Activated CD8-positive, alpha-beta memory T cell treated with anti-CD3 and anti-CD28 coated beads, Interleukin-2, amount 10 ng/mL, durations not matched to agents 7 days and 5 days (primary cell): ENCODE data around the gene CSTB. TPM values are rescaled to one million over a fixed set of nuclear protein-coding genes. Genes with fewer than 3 reads are reported as not detected.
A peak's percentile ranks its signal among the peaks of the same experiment; 100 is the strongest.

ENCODE experiments used
- ATAC-seq: fragments of 150-1000 bp; cut with Tn5 transposase; one replicate; pipeline ENCODE4 v1.10.0; 2021; ENCODE audit warnings: moderate library complexity
- CTCF ChIA-PET: fragments of 350-600 bp; sonication (Branson Sonifier 250); formaldehyde crosslinking; loops from one replicate; lab custom pipeline; 2021; ENCODE audit warnings: antibody characterized with exemption; lab: Charles Lee
- DNase-seq: peaks from one replicate; pipeline ENCODE4 v3.0.0-alpha.2; 2020
- H3K27ac Mint-ChIP-seq: one replicate; pipeline ENCODE4 v1.8.0; 2021; ENCODE audit warnings: mild to moderate bottlenecking, mixed read lengths
- H3K27me3 Mint-ChIP-seq: one replicate; pipeline ENCODE4 v1.8.0; 2021; ENCODE audit warnings: mixed read lengths
- H3K36me3 Mint-ChIP-seq: one replicate; pipeline ENCODE4 v1.8.0; 2021; ENCODE audit warnings: mild to moderate bottlenecking, mixed read lengths
- H3K4me1 Mint-ChIP-seq: one replicate; pipeline ENCODE4 v1.8.0; 2021; ENCODE audit warnings: mixed read lengths
- H3K4me3 Mint-ChIP-seq: one replicate; pipeline ENCODE4 v1.8.0; 2021; ENCODE audit warnings: mild to moderate bottlenecking, moderate library complexity, mixed read lengths
- H3K9me3 Mint-ChIP-seq: one replicate; pipeline ENCODE4 v1.8.0; 2022; ENCODE audit warnings: low read depth, mixed read lengths
- total RNA-seq, 2 experiments: library from RNA; stranded (reverse); gene quantifications; one replicate each; pipeline ENCODE4 v1.2.3, GENCODE V29; 2021

CSTB gene
- total RNA-seq, 2 experiments from 2014 or later, result 44.2 to 47.4 TPM

DNA sequence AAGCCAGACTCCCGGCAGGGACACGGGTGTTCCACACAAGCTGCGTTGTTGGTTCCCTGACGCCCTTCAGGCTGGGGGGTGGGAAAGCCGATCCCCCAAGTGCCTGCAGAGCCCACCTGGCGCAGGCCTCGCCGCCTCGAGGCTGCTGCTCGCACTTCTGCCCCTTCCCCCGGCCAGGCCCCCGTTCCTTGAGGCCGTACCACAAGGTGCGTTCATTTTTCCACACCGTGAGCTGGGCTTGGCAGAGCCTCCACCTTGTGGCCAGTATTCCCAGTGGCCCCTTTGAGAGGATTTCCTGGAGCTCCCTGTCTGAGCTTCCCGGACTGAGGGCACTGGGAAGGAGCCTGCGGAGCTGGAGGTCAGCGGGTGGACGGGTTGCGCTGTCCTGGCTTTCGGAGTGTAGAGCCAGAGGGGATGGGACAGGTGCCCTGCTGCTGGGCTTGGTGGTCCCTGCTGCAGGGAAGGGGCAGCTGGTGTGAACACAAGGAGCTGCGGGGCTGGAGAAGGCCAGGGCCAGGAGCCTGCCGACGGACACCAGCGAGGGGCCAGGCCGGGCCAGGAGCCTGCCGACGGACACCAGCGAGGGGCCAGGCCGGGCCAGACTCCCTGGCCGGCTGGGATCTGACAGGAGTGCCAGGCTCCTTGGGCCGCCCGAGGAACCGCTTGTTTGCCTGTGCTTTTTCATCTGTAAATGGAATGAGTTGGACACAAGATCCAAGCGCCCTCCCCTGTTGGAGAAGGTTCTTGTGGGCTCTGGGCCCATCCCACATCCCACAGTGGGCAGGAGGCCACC is 38.8 kb downstream of the CSTB start:
- peaks cover 8% of the 10 kb centered on the region for H3K36me3 Mint-ChIP-seq
- ATAC-seq, result no peak
- DNase-seq, result no peak
- H3K4me3 Mint-ChIP-seq, result no peak overlapping the region
- no peaks in the 10 kb centered on the region for H3K27me3 Mint-ChIP-seq
- no peaks in the 10 kb centered on the region for H3K9me3 Mint-ChIP-seq
- no peak overlapping the region for H3K27ac Mint-ChIP-seq
- H3K4me1 Mint-ChIP-seq, result peaks cover 16% of the 10 kb centered on the region
- CTCF ChIA-PET, result no interaction called here

GRCh38 chr21:43736224-43736883 is 39.8 kb downstream of the CSTB start:
- DNase-seq, result no peak
- CTCF ChIA-PET, result no interaction called here
- Mint-ChIP-seq H3K4me1 (peaks cover 16% of the 10 kb centered on the region), H3K27ac (no peak overlapping the region), H3K36me3 (peaks cover 8% of the 10 kb centered on the region), H3K9me3 (no peaks in the 10 kb centered on the region), H3K27me3 (no peaks in the 10 kb centered on the region), H3K4me3 (no peak overlapping the region)
- no peak for ATAC-seq

GRCh38 chr21:43735236-43736091 is 40.6 kb downstream of the CSTB start:
- peaks cover 19% of the 10 kb centered on the region for H3K4me1 Mint-ChIP-seq
- no peaks in the 10 kb centered on the region for H3K27me3 Mint-ChIP-seq
- no peak overlapping the region for H3K27ac Mint-ChIP-seq
- no peaks in the 10 kb centered on the region for H3K9me3 Mint-ChIP-seq
- ATAC-seq (no peak), DNase-seq (no peak)
- peaks cover 6% of the 10 kb centered on the region for H3K36me3 Mint-ChIP-seq
- CTCF ChIA-PET, result no interaction called here
- no peak overlapping the region for H3K4me3 Mint-ChIP-seq

DNA sequence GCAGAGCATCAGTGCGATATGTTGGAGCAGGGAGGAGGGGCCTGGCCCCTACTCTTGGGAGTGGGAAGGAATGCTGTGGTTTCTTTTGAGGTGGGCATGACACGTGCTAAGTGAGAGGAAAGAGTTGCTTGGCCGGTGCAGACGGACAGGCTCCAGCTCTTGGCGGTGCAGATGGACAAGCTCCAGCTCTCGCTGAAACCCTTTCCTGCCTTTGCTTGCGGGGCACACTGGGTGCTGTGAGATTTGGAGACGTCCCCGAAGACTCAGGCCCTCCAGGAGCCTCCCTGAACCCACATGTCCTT is 41.2 kb downstream of the CSTB start:
- CTCF ChIA-PET, result no interaction called here
- Mint-ChIP-seq H3K4me3 (no peak overlapping the region), H3K27me3 (no peaks in the 10 kb centered on the region), H3K4me1 (peaks cover 21% of the 10 kb centered on the region), H3K9me3 (no peaks in the 10 kb centered on the region), H3K36me3 (peaks cover 6% of the 10 kb centered on the region), H3K27ac (no peak overlapping the region)
- ATAC-seq (no peak), DNase-seq (no peak)

GRCh38 chr21:43734131-43734927 is 41.8 kb downstream of the CSTB start:
- H3K4me3 Mint-ChIP-seq, result no peak overlapping the region
- H3K27me3 Mint-ChIP-seq, result no peaks in the 10 kb centered on the region
- CTCF ChIA-PET, result no interaction called here
- H3K9me3 Mint-ChIP-seq, result no peaks in the 10 kb centered on the region
- peaks cover 25% of the 10 kb centered on the region for H3K4me1 Mint-ChIP-seq
- DNase-seq (no peak), ATAC-seq (no peak)
- H3K36me3 Mint-ChIP-seq, result peaks cover 6% of the 10 kb centered on the region
- H3K27ac Mint-ChIP-seq, result no peak overlapping the region

DNA sequence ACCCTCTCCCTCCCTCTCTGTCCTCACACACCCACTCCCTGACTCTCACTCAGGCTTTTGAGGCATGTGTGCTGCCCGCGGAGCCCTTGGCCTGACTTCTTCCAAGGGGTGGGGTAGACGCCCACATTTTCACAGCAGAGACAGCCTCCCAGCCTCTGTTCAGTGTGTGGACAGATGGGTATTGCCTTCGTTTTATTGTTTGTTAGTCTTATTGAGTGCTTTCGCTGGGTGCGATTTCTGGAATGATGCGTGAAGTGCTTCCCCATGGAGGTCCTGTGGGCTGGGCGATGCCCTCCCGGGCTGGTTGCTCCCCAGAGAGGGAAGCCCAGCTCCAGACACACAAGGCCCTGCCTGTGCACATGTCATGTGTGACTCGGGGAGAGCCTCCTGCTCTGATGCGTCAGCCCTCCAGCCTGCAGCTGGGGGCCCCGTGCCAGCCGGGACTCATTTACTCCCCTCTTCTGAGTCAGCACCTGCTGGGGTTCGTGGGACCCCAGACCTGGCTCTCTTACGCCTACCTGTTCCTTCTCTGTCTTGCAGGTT is 42.5 kb downstream of the CSTB start:
- Mint-ChIP-seq H3K4me3 (no peak overlapping the region), H3K36me3 (peaks cover 6% of the 10 kb centered on the region), H3K27ac (no peak overlapping the region), H3K27me3 (no peaks in the 10 kb centered on the region), H3K9me3 (no peaks in the 10 kb centered on the region), H3K4me1 (peaks cover 31% of the 10 kb centered on the region)
- ATAC-seq (no peak), DNase-seq (no peak)
- CTCF ChIA-PET, result no interaction called here

DNA sequence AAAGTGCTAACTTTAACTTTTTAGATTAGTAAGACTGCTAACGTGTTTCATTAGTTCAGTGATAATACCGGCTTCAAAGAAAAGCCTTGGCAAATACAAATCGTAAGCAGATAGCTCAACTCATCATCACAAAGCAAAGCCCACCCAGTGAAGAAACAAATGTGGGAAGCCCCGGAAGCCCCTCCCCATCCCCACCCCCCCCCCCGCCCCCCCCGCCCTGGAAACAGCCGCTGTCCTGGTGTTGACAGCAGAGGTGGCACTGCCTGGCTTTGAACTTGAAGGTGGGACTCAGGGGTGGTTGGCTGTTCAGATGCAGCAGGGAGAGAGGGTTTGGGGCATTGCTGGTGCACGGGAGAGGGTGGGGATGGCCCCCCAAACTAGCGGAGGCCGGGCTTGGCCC is 43.0 kb downstream of the CSTB start:
- ATAC-seq (no peak), DNase-seq (no peak)
- peaks cover 37% of the 10 kb centered on the region for H3K4me1 Mint-ChIP-seq
- H3K27ac Mint-ChIP-seq, result no peak overlapping the region
- CTCF ChIA-PET, result no interaction called here
- no peak overlapping the region for H3K4me3 Mint-ChIP-seq
- H3K9me3 Mint-ChIP-seq, result no peaks in the 10 kb centered on the region
- H3K36me3 Mint-ChIP-seq, result peaks cover 6% of the 10 kb centered on the region
- H3K27me3 Mint-ChIP-seq, result no peaks in the 10 kb centered on the region

DNA sequence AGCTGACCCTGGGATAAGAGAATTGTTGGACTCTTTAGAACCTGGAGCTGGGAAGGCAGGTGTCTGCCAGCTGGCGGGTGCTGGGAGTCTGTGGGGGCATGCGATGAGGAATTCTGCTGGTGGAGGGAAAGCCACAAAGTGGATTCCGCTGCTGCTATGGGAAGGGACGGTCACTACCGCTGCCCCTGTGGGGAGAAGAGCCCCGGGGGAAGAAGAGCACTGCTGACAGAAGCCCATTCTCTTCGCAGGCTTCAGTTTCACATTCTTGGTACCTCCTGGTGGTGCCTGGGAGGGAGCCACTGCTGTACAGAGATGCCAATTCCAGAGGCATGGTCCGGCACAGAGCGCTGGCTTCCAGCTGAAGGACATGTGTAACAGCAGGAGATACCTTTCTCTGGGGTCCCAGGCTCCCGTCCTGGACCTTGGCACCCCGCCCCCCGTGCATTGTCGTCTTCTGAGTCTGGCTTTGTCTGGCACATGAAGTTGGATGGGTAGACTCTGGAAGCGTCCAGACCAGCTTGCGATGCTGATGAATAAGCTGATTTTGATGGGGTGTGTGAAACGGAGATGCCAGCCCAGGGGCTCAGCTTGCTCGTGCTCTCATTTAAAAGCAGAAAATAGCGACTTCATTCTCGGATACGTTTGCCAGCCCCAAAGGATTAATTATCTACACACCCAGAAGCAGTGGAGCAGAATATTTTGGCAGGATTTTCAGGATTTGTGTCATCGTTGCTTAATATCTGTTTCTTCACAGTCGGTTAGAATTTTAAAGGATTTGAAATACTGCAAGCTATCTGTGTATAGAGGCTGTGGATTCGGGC is 44.0 kb downstream of the CSTB start:
- H3K4me3 Mint-ChIP-seq, result no peak overlapping the region
- no peaks in the 10 kb centered on the region for H3K9me3 Mint-ChIP-seq
- H3K36me3 Mint-ChIP-seq, result peaks cover 6% of the 10 kb centered on the region
- ATAC-seq (no peak), DNase-seq (no peak)
- peaks cover 46% of the 10 kb centered on the region for H3K4me1 Mint-ChIP-seq
- CTCF ChIA-PET, result interaction anchor here (1.4 kb wide), 1 partner anchor 14 kb away, joined by 3 read pairs; no protein-coding TSS in a partner anchor
- H3K27ac Mint-ChIP-seq, result no peak overlapping the region
- no peaks in the 10 kb centered on the region for H3K27me3 Mint-ChIP-seq

DNA sequence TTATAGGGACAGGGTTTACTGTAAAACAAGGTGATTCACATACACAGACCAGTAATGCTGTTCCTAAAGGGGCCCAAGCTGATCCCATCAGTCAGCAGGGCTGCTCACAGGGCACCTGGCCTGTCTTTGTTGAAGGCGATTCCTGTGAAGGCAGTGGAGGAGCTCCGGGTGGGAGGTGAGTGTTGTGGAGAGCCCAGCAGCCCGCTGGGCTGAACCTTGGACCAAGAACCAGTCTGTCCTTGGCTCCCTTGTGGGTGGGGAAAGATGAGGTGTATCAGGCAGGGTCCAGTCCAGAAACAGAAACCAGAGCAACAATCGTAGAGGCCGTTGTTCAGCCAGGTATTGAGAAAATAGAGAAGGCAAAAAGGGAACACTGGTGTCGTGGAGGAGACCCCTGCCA is 44.6 kb downstream of the CSTB start:
- no peaks in the 10 kb centered on the region for H3K27me3 Mint-ChIP-seq
- H3K27ac Mint-ChIP-seq, result no peak overlapping the region
- ATAC-seq, result no peak
- peaks cover 6% of the 10 kb centered on the region for H3K36me3 Mint-ChIP-seq
- H3K9me3 Mint-ChIP-seq, result no peaks in the 10 kb centered on the region
- peaks cover 51% of the 10 kb centered on the region for H3K4me1 Mint-ChIP-seq
- H3K4me3 Mint-ChIP-seq, result no peak overlapping the region
- DNase-seq, result no peak
- CTCF ChIA-PET, result interaction anchor here (1.4 kb wide), 1 partner anchor 15 kb away, joined by 3 read pairs; no protein-coding TSS in a partner anchor

- peaks cover 48% of the 10 kb centered on the region for H3K4me1 Mint-ChIP-seq
- H3K4me3 Mint-ChIP-seq, result peak overlapping the region; percentile 71
- CTCF ChIA-PET, result interaction anchor here (0.6 to 1.7 kb wide), 12 partner anchors 9 to 1419 kb away, joined by 3 to 6 read pairs (median 4); partner anchors contain the start of gene RRP1
- H3K27me3 Mint-ChIP-seq, result no peaks in the 10 kb centered on the region
- H3K27ac Mint-ChIP-seq, result peak overlapping the region; percentile 69
- peaks cover 3% of the 10 kb centered on the region for H3K36me3 Mint-ChIP-seq
- ATAC-seq (peak; percentile 91), DNase-seq (peak; percentile 88)
- H3K9me3 Mint-ChIP-seq, result no peaks in the 10 kb centered on the region
Measured at GRCh38 chr21:43728467-43729390, 47.4 kb downstream of the CSTB start.

- peaks cover 5% of the 10 kb centered on the region for H3K36me3 Mint-ChIP-seq
- CTCF ChIA-PET, result interaction anchor here (0.6 to 1.7 kb wide), 12 partner anchors 8 to 1419 kb away, joined by 3 to 6 read pairs (median 4); partner anchors contain the start of genes PDXK and RRP1
- ATAC-seq, result no peak
- no peaks in the 10 kb centered on the region for H3K27me3 Mint-ChIP-seq
- H3K4me3 Mint-ChIP-seq, result peak overlapping the region; percentile 71
- no peaks in the 10 kb centered on the region for H3K9me3 Mint-ChIP-seq
- DNase-seq, result no peak
- peak overlapping the region; percentile 69 for H3K27ac Mint-ChIP-seq
- peaks cover 46% of the 10 kb centered on the region for H3K4me1 Mint-ChIP-seq
Measured at GRCh38 chr21:43728154-43728466, 48.0 kb downstream of the CSTB start.
